Activated CD8-positive, alpha-beta T cell treated with anti-CD3 and anti-CD28 coated beads for 36 hours (primary cell): ENCODE data around the gene CCR8. TPM values are rescaled to one million over a fixed set of nuclear protein-coding genes. Genes with fewer than 3 reads are reported as not detected.
A peak's percentile ranks its signal among the peaks of the same experiment; 100 is the strongest.

ENCODE experiments used
- ATAC-seq: fragments of 200-7000 bp; cut with Tn5 transposase; one replicate; pipeline ENCODE4 v1.10.0; 2021; ENCODE audit warnings: mild to moderate bottlenecking, moderate library complexity
- CTCF ChIA-PET: fragments of 350-600 bp; sonication (Branson Sonifier 250); formaldehyde crosslinking; loops from one replicate; lab custom pipeline; 2021; ENCODE audit warnings: antibody characterized with exemption; lab: Charles Lee
- POLR2A ChIA-PET: fragments of 350-600 bp; sonication (Branson Sonifier 250); formaldehyde crosslinking; loops from one replicate; lab custom pipeline; 2021; ENCODE audit warnings: antibody characterized with exemption; lab: Charles Lee
- DNase-seq: peaks from one replicate; pipeline ENCODE4 v3.0.0-alpha.2; 2020
- H3K27ac Mint-ChIP-seq: one replicate; pipeline ENCODE4 v1.8.0; 2021; ENCODE audit warnings: mild to moderate bottlenecking, mixed read lengths
- H3K27me3 Mint-ChIP-seq: one replicate; pipeline ENCODE4 v1.8.0; 2021; ENCODE audit warnings: mixed read lengths
- H3K36me3 Mint-ChIP-seq: one replicate; pipeline ENCODE4 v1.8.0; 2021; ENCODE audit warnings: low read depth, mixed read lengths
- H3K4me1 Mint-ChIP-seq: one replicate; pipeline ENCODE4 v1.8.0; 2021; ENCODE audit warnings: low read depth, mixed read lengths
- H3K4me3 Mint-ChIP-seq: one replicate; pipeline ENCODE4 v1.8.0; 2021; ENCODE audit warnings: mild to moderate bottlenecking, moderate library complexity, mixed read lengths
- H3K9me3 Mint-ChIP-seq: one replicate; pipeline ENCODE4 v1.8.0; 2021; ENCODE audit warnings: mixed read lengths
- intact Hi-C: fragments of 100-400 bp; cut with micrococcal nuclease; formaldehyde crosslinking; loops from one replicate; pipeline ENCODE4 v1.10.0; 2022
- total RNA-seq, 2 experiments: library from RNA; stranded (reverse); gene quantifications; one replicate each; pipeline ENCODE4 v1.2.3, GENCODE V29; 2021
- TF ChIP-seq, protein P1 (sequence below): fragments of 200-600 bp; IDR thresholded peaks from one replicate; pipeline ENCODE4 v1.8.0; 2022; ENCODE audit warnings: antibody characterized with exemption, mild to moderate bottlenecking

CCR8 gene
- total RNA-seq, 2 experiments from 2014 or later = 0.34 to 0.56 TPM

DNA sequence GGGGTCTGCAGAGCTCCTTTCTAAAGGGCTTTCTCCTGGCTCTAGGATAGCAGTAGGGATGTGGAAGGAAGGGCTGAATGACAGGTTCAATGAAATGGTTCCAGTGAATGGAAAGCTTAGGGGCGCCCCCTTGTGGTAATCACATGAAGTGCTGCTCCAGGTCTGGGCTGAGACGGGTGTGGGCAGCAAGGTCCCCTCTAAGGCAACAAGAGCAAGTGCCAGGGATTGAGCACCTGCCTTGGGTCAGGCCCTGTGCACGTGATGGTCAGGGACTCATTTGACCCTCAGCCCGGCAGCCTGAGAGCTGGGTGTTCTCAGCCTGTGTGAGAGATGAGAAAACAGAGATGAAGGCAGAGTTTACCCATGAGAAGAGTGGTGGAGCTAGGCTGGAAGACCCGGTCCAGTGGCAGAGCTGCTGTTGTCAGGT is 37.6 kb upstream of the CCR8 start:
- intact Hi-C loops = loop anchor here (5.0 kb wide), 1 partner anchor 85 kb away; no protein-coding TSS in a partner anchor
- TF ChIP-seq, protein P1, sequence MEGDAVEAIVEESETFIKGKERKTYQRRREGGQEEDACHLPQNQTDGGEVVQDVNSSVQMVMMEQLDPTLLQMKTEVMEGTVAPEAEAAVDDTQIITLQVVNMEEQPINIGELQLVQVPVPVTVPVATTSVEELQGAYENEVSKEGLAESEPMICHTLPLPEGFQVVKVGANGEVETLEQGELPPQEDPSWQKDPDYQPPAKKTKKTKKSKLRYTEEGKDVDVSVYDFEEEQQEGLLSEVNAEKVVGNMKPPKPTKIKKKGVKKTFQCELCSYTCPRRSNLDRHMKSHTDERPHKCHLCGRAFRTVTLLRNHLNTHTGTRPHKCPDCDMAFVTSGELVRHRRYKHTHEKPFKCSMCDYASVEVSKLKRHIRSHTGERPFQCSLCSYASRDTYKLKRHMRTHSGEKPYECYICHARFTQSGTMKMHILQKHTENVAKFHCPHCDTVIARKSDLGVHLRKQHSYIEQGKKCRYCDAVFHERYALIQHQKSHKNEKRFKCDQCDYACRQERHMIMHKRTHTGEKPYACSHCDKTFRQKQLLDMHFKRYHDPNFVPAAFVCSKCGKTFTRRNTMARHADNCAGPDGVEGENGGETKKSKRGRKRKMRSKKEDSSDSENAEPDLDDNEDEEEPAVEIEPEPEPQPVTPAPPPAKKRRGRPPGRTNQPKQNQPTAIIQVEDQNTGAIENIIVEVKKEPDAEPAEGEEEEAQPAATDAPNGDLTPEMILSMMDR = peak; percentile 91
- Mint-ChIP-seq H3K4me3 (no peak overlapping the region), H3K9me3 (no peaks in the 10 kb centered on the region), H3K27ac (no peak overlapping the region), H3K4me1 (peaks cover 47% of the 10 kb centered on the region), H3K27me3 (no peaks in the 10 kb centered on the region), H3K36me3 (no peaks in the 10 kb centered on the region)
- POLR2A ChIA-PET = interaction anchor here (0.9 to 1.7 kb wide), 4 partner anchors 114 to 121 kb away, joined by 3 to 6 read pairs (median 3); partner anchors contain the start of gene RPSA
- CTCF ChIA-PET = interaction anchor here (0.6 to 17.3 kb wide), 65 partner anchors 9 to 770 kb away, joined by 3 to 754 read pairs (median 6); partner anchors contain the start of genes CCR8, CX3CR1, GORASP1 and RPSA
- DNase-seq (peak; percentile 86), ATAC-seq (peak; percentile 56)

DNA sequence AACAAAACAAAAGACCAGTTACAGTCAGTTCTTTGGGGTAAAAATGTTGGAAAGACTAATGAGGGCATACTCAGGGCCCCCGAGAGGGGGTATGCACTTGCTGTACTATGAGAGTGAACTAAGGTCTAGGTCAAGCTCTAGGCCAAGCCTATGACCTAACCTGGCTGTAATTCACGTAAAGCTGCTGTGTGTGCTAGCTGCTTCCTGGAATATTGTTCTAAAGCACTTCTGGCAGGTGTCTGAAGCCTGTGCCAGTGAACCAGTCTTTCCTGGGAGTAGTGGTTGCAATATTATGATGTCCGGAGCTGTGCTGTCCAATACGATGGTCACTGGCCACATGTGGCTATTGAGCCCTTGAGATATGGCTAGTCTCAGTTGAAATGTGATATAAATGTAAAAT is 36.5 kb upstream of the CCR8 start:
- Mint-ChIP-seq H3K36me3 (no peaks in the 10 kb centered on the region), H3K27me3 (no peaks in the 10 kb centered on the region), H3K4me1 (peaks cover 47% of the 10 kb centered on the region), H3K9me3 (no peaks in the 10 kb centered on the region), H3K4me3 (no peak overlapping the region), H3K27ac (no peak overlapping the region)
- ChIA-PET CTCF (interaction anchor here (0.9 to 17.3 kb wide), 31 partner anchors 9 to 192 kb away, joined by 3 to 754 read pairs (median 12); partner anchors contain the start of genes CX3CR1, GORASP1, TTC21A and XIRP1), POLR2A (interaction anchor here (1.3 to 1.7 kb wide), 2 partner anchors 120 to 137 kb away, joined by 3 to 6 read pairs; no protein-coding TSS in a partner anchor)
- ATAC-seq = no peak
- intact Hi-C loops = loop anchor here (5.0 kb wide), 1 partner anchor 84 kb away; no protein-coding TSS in a partner anchor
- DNase-seq = no peak
- TF ChIP-seq, protein P1 = no peak

DNA sequence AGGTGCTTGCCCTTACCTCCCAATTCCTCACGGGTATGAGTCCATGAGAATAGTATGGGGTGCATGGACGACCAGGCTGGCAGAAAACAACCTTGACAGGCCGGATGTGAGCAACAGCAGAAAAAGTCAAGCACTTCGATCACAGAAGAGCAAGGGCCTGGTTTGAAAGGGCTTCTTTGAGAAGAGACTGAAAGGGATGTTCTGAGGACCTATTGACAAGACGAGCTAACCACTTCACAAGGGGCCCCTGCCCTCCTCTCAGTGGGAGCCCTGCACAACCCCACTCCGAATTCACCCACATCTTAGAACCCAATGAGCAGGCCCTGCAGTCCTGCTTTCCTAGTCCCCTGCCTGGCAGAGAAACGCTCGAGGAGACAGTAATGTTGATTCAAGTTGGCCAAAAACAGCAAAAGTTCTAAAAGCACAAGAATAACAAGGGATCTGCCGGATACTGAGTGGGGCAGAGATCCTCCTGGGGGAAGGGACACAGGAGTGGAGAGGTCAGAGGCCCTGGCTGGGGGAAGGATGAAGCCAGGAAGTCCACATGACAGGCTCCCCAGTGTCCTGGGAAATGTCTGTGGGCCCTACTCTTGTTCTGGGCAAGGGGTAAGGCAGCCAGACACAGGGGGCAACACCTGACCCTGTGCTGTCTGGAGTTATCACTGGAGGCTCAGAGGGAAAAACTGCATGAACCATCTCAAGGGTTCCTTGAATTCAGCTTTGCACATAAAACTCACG is 34.9 kb upstream of the CCR8 start:
- peak; percentile 31 for ATAC-seq
- peaks cover 36% of the 10 kb centered on the region for H3K4me1 Mint-ChIP-seq

DNA sequence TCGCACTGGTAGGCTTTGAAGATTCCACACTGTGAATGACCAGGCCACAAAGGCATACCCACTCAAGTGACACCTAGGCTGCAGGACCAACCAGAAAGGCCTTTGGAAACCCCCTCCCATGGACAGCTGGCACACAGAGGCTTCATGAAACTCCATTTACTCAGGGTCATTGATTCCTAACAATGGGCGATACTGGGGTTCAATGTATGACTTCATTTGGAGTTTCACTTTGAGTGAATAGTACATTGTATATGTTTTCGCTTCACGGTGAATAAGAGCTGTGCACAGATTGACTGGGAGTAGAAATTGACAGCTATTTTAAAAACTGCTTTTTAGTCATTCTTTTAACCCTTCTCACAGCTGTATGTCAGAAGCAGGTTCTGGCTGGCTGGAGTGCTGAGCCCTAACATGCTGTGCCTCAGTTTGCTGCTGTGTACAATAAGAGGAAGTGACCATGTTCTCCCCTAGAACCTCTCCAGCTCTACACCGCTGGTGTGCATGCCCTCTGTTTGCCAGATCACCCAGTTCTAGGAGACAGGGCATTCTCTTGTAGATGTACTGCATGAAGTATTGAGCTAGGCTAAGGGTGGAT is 34.2 kb upstream of the CCR8 start:
- peaks cover 31% of the 10 kb centered on the region for H3K4me1 Mint-ChIP-seq
- intact Hi-C loops = no loop called here
- CTCF ChIA-PET = interaction anchor here (0.7 to 17.3 kb wide), 7 partner anchors 7 to 169 kb away, joined by 3 to 754 read pairs (median 10); partner anchors contain the start of gene XIRP1
- H3K27me3 Mint-ChIP-seq = no peaks in the 10 kb centered on the region
- ATAC-seq (peak; percentile 42), DNase-seq (no peak)
- POLR2A ChIA-PET = interaction anchor here (0.6 to 1.0 kb wide), 2 partner anchors 9 to 26 kb away, joined by 3 read pairs; no protein-coding TSS in a partner anchor
- peaks cover 19% of the 10 kb centered on the region for H3K9me3 Mint-ChIP-seq
- peak overlapping the region; percentile 72 for H3K27ac Mint-ChIP-seq
- peaks cover 4% of the 10 kb centered on the region for H3K36me3 Mint-ChIP-seq
- H3K4me3 Mint-ChIP-seq = no peak overlapping the region
- TF ChIP-seq, protein P1 = no peak

More for the DNA sequence above, 34.9 kb upstream of the CCR8 start:
- Mint-ChIP-seq H3K27me3 (no peaks in the 10 kb centered on the region), H3K9me3 (peaks cover 13% of the 10 kb centered on the region), H3K4me3 (no peak overlapping the region), H3K36me3 (peaks cover 4% of the 10 kb centered on the region), H3K27ac (peak overlapping the region; percentile 72)
- CTCF ChIA-PET = interaction anchor here (0.9 to 17.3 kb wide), 6 partner anchors 21 to 187 kb away, joined by 3 to 754 read pairs (median 116); partner anchors contain the start of genes CX3CR1, GORASP1, TTC21A and XIRP1
- intact Hi-C loops = loop anchor here (5.0 kb wide), 1 partner anchor 83 kb away; no protein-coding TSS in a partner anchor
- POLR2A ChIA-PET = interaction anchor here (0.7 to 1.0 kb wide), 2 partner anchors 10 to 124 kb away, joined by 3 read pairs; no protein-coding TSS in a partner anchor
- DNase-seq = peak; percentile 29
- TF ChIP-seq, protein P1 = no peak
